MCF 10A (cell line): ENCODE results near the gene FAM240B. TPM values are rescaled to one million over a fixed set of nuclear protein-coding genes. Genes with fewer than 3 reads are reported as not detected.

Experiments
- BruUV-seq: library from RNA; stranded (reverse); fragments of 400-500 nt; replicated peaks from 2 replicates; lab custom pipeline; 2021; lab: Mats Ljungman, UMichigan
- CTCF ChIA-PET: fragments of 300-600 bp; sonication (Branson Sonifier 250); formaldehyde crosslinking; extraction: SDS; loops from one replicate; lab custom pipeline; 2021; ENCODE audit warnings: antibody characterized with exemption, inconsistent platforms; lab: Yijun Ruan, JAX
- POLR2A ChIA-PET: fragments of 300-600, 350-650 bp; sonication (Branson Sonifier 250); formaldehyde crosslinking; extraction: SDS; loops from one replicate; lab custom pipeline; 2020; ENCODE audit warnings: antibody characterized with exemption, inconsistent platforms; lab: Yijun Ruan, JAX
- DNase-seq: peaks from one replicate; pipeline ENCODE4 v3.0.0-alpha.2; 2018; ENCODE audit not compliant: unreplicated experiment
- H3K27ac Mint-ChIP-seq: one replicate; pipeline ENCODE4 v1.8.0; 2022; ENCODE audit warnings: mild to moderate bottlenecking, low read depth, mixed read lengths; ENCODE audit not compliant: unreplicated experiment
- H3K27me3 Mint-ChIP-seq: one replicate; pipeline ENCODE4 v1.8.0; 2022; ENCODE audit warnings: mixed read lengths; ENCODE audit not compliant: insufficient read depth, unreplicated experiment
- H3K36me3 Mint-ChIP-seq: one replicate; pipeline ENCODE4 v1.8.0; 2022; ENCODE audit warnings: mild to moderate bottlenecking, moderate library complexity, mixed read lengths; ENCODE audit not compliant: insufficient read depth, unreplicated experiment
- H3K4me1 Mint-ChIP-seq: one replicate; pipeline ENCODE4 v1.8.0; 2022; ENCODE audit warnings: mixed read lengths; ENCODE audit not compliant: insufficient read depth, unreplicated experiment
- H3K4me3 Mint-ChIP-seq: one replicate; pipeline ENCODE4 v1.8.0; 2022; ENCODE audit warnings: mild to moderate bottlenecking, moderate library complexity, mixed read lengths; ENCODE audit not compliant: unreplicated experiment
- H3K9me3 Mint-ChIP-seq: one replicate; pipeline ENCODE4 v1.8.0; 2022; ENCODE audit warnings: mixed read lengths; ENCODE audit not compliant: unreplicated experiment
- intact Hi-C: fragments of 100-400 bp; cut with micrococcal nuclease; formaldehyde crosslinking; loops from 2 replicates; pipeline ENCODE4 v1.14.1; 2022
- total RNA-seq: library from RNA; stranded (reverse); gene quantifications from 2 replicates; pipeline ENCODE4 v1.2.3, GENCODE V29; 2022
- TF ChIP-seq, protein P1 (sequence below): fragments of 200-600 bp; IDR thresholded peaks from one replicate; pipeline ENCODE4 v1.8.0; 2022; ENCODE audit warnings: antibody characterized with exemption, mild to moderate bottlenecking; ENCODE audit not compliant: unreplicated experiment

FAM240B gene
- total RNA-seq, 1 experiment from 2014 or later = not detected

DNA sequence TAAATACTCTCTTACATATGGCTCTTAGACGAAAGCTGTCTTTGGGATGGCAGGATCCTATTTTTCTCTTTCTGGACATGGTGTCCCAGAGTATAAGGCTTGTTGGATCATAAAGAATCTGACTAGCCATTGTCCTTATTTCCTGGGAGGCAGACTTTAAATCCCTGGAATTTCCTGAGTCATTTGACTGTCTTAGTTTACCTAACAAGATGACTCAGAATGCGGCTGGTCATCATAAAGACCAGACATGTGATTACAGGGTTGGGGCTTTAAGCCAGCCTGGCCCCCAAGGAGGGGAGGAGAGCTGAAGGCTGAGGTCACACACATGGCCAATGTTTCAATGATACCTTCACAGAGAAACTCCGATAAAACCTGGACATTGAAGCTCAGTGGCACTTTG lies 37.2 kb downstream of the FAM240B start:
- Mint-ChIP-seq H3K36me3 (no peaks in the 10 kb centered on the region), H3K4me3 (no peak overlapping the region), H3K4me1 (peaks cover 32% of the 10 kb centered on the region), H3K9me3 (no peaks in the 10 kb centered on the region), H3K27ac (peak overlapping the region; percentile 81), H3K27me3 (no peaks in the 10 kb centered on the region)
- ChIA-PET CTCF (interaction anchor here (0.6 kb wide), 1 partner anchor 12 kb away, joined by 3 read pairs; no protein-coding TSS in a partner anchor), POLR2A (no interaction called here)
- intact Hi-C loops = no loop called here
- peak; percentile 90 for DNase-seq
- no TSS peak for BruUV-seq
- TF ChIP-seq, protein P1, sequence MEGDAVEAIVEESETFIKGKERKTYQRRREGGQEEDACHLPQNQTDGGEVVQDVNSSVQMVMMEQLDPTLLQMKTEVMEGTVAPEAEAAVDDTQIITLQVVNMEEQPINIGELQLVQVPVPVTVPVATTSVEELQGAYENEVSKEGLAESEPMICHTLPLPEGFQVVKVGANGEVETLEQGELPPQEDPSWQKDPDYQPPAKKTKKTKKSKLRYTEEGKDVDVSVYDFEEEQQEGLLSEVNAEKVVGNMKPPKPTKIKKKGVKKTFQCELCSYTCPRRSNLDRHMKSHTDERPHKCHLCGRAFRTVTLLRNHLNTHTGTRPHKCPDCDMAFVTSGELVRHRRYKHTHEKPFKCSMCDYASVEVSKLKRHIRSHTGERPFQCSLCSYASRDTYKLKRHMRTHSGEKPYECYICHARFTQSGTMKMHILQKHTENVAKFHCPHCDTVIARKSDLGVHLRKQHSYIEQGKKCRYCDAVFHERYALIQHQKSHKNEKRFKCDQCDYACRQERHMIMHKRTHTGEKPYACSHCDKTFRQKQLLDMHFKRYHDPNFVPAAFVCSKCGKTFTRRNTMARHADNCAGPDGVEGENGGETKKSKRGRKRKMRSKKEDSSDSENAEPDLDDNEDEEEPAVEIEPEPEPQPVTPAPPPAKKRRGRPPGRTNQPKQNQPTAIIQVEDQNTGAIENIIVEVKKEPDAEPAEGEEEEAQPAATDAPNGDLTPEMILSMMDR = no peak

GRCh38 chr9:38681747-38682227 lies 38.1 kb downstream of the FAM240B start:
- peak; percentile 59 for DNase-seq
- Mint-ChIP-seq H3K4me3 (no peak overlapping the region), H3K27ac (peak overlapping the region; percentile 81), H3K36me3 (no peaks in the 10 kb centered on the region), H3K9me3 (no peaks in the 10 kb centered on the region), H3K27me3 (no peaks in the 10 kb centered on the region), H3K4me1 (peaks cover 23% of the 10 kb centered on the region)
- intact Hi-C loops = no loop called here
- ChIA-PET POLR2A (no interaction called here), CTCF (no interaction called here)
- BruUV-seq = no TSS peak
- TF ChIP-seq, protein P1 = no peak

GRCh38 chr9:38680837-38681445 lies 39.0 kb downstream of the FAM240B start:
- CTCF ChIA-PET = interaction anchor here (0.9 kb wide), 1 partner anchor 37 kb away, joined by 3 read pairs; no protein-coding TSS in a partner anchor
- DNase-seq = no peak
- Mint-ChIP-seq H3K36me3 (no peaks in the 10 kb centered on the region), H3K4me3 (no peak overlapping the region), H3K4me1 (peaks cover 22% of the 10 kb centered on the region), H3K27ac (no peak overlapping the region), H3K9me3 (no peaks in the 10 kb centered on the region), H3K27me3 (no peaks in the 10 kb centered on the region)
- POLR2A ChIA-PET = no interaction called here
- TF ChIP-seq, protein P1 = no peak
- intact Hi-C loops = no loop called here
- BruUV-seq = no TSS peak

GRCh38 chr9:38677660-38678303 lies 42.2 kb downstream of the FAM240B start:
- Mint-ChIP-seq H3K9me3 (no peaks in the 10 kb centered on the region), H3K27me3 (no peaks in the 10 kb centered on the region), H3K27ac (no peak overlapping the region), H3K4me1 (peaks cover 19% of the 10 kb centered on the region), H3K4me3 (no peak overlapping the region), H3K36me3 (no peaks in the 10 kb centered on the region)
- CTCF ChIA-PET = interaction anchor here (0.6 kb wide), 1 partner anchor 37 kb away, joined by 3 read pairs; no protein-coding TSS in a partner anchor
- intact Hi-C loops = no loop called here
- BruUV-seq = no TSS peak
- POLR2A ChIA-PET = interaction anchor here (1.2 kb wide), 1 partner anchor 58 kb away, joined by 3 read pairs; the partner anchor contains the start of gene ANKRD18A
- no peak for DNase-seq
- TF ChIP-seq, protein P1 = no peak
